K562 (cell line): ENCODE measurements around the gene ASPHD1. TPM values are rescaled to one million over a fixed set of nuclear protein-coding genes. Genes with fewer than 3 reads are reported as not detected.
A peak's percentile ranks its signal among the peaks of the same experiment; 100 is the strongest.

ENCODE experiments used
- CBFA2T2 ChIP-seq: fragments of 450-650 bp; conservative IDR thresholded peaks from 2 replicates; pipeline ENCODE4 v1.6.1; 2017; ENCODE audit warnings: mild to moderate bottlenecking
- DACH1 ChIP-seq: fragments of 450-650 bp; IDR thresholded peaks from 2 replicates; pipeline ENCODE4 v1.6.1; 2018; ENCODE audit not compliant: partially characterized antibody
- GATA2 ChIP-seq: sonication (generic); formaldehyde crosslinking; IDR thresholded peaks from 2 replicates; pipeline ENCODE4 v1.4.0; 2020; ENCODE audit warnings: mild to moderate bottlenecking, missing genetic modification reagents
- GTF2E2 ChIP-seq: fragments of 200-800 bp; sonication (Bioruptor generic); IDR thresholded peaks from 2 replicates; pipeline ENCODE4 v1.6.1; 2016; ENCODE audit warnings: missing genetic modification characterization, missing compliant biosample characterization
- HDAC3 ChIP-seq: fragments of 450-650 bp; IDR thresholded peaks from 2 replicates; pipeline ENCODE4 v1.6.1; 2018; ENCODE audit warnings: borderline replicate concordance, mild to moderate bottlenecking, moderate library complexity; ENCODE audit not compliant: partially characterized antibody
- KDM1A ChIP-seq, 2 experiments: fragments of 450-650 bp; IDR thresholded peaks; 2 replicates each; pipeline ENCODE4 v1.6.1; 2016; ENCODE audit warnings: mild to moderate bottlenecking in 2 of 2
- LCOR ChIP-seq: sonication (generic); formaldehyde crosslinking; IDR thresholded peaks from 2 replicates; pipeline ENCODE4 v1.8.0; 2022; ENCODE audit warnings: mild to moderate bottlenecking, missing genetic modification reagents
- LEF1 ChIP-seq: fragments of 450-650 bp; IDR thresholded peaks from 2 replicates; pipeline ENCODE4 v1.6.1; 2016; ENCODE audit warnings: mild to moderate bottlenecking
- MED1 ChIP-seq: sonication (generic); formaldehyde crosslinking; IDR thresholded peaks from 2 replicates; pipeline ENCODE4 v1.8.1; 2023; ENCODE audit warnings: missing genetic modification reagents, borderline replicate concordance
- MXI1 ChIP-seq: IDR thresholded peaks from 2 replicates; pipeline ENCODE4 v1.6.1; 2011; ENCODE audit warnings: low read depth, mild to moderate bottlenecking, improper control_type of control experiment, low read length
- MYBL2 ChIP-seq, 2 experiments: fragments of 450-650 bp in 1 of 2; sonication (generic) in 1 of 2; formaldehyde crosslinking in 1 of 2; IDR thresholded peaks; 2 replicates each; pipeline versions ENCODE4 v1.6.1 to v1.8.1; 2017 to 2022; ENCODE audit warnings: borderline replicate concordance in 1 of 2, inconsistent platforms in 1 of 2, low read depth in 1 of 2, mild to moderate bottlenecking in 1 of 2, missing genetic modification reagents in 1 of 2, moderate library complexity in 1 of 2
- NELFE ChIP-seq: IDR thresholded peaks from 2 replicates; pipeline ENCODE4 v1.6.1; 2011; ENCODE audit warnings: mild to moderate bottlenecking; ENCODE audit not compliant: insufficient read depth, insufficient read length
- PURB ChIP-seq: sonication (generic); formaldehyde crosslinking; IDR thresholded peaks from 2 replicates; pipeline ENCODE4 v1.9.0; 2021; ENCODE audit warnings: low read depth, mild to moderate bottlenecking, missing genetic modification reagents
- STAG1 ChIP-seq: sonication (generic); formaldehyde crosslinking; IDR thresholded peaks from 2 replicates; pipeline ENCODE4 v1.5.0; 2020; ENCODE audit warnings: missing genetic modification reagents, borderline replicate concordance
- SUPT5H ChIP-seq: fragments of 450-650 bp; IDR thresholded peaks from 2 replicates; pipeline ENCODE4 v1.6.1; 2016
- polyA plus RNA-seq, 8 experiments: library from polyadenylated mRNA; depleted of rRNA in 4 of 8; stranded (reverse) in 5 of 8; unstranded in 3 of 8; fragments of >200 nt; fragmentation: Nextera tagmentation in 2 of 8; fragmentation: Illumina TruSeq in 1 of 8; extraction: Ambion mirVana in 2 of 8; extraction: Trizol in 1 of 8; gene quantifications; 2 replicates each; pipeline versions ENCODE4 v1.2.1 to v1.2.3, GENCODE V29; 2011 to 2014; ENCODE audit warnings: inconsistent platforms in 1 of 8, missing spikeins in 1 of 8
- total RNA-seq, 7 experiments: library from RNA; depleted of rRNA in 6 of 7; stranded (reverse); fragments of >200 nt in 6 of 7; fragmentation: Illumina TruSeq in 2 of 7; extraction: Trizol in 2 of 7; gene quantifications; 2 replicates each; pipeline versions ENCODE4 v1.2.1 to v1.2.3, GENCODE V29; 2011 to 2021; ENCODE audit warnings: low replicate concordance in 1 of 7
- TF ChIP-seq, protein P1 (sequence below), 2 experiments: fragments of 150-350 bp in 1 of 2; IDR thresholded peaks; 2 replicates each; pipeline ENCODE4 v1.6.1; 2012 to 2016; ENCODE audit warnings: low read depth in 2 of 2, low read length in 2 of 2, mild to moderate bottlenecking in 1 of 2, moderate library complexity in 1 of 2
- TF ChIP-seq, protein P2 (sequence below): fragments of 250-450 bp; sonication (Bioruptor Pico); IDR thresholded peaks from 2 replicates; pipeline ENCODE4 v1.4.0; 2020; ENCODE audit warnings: mild to moderate bottlenecking, moderate library complexity
- TF ChIP-seq, protein P3 (sequence below): fragments of 450-650 bp; conservative IDR thresholded peaks from 2 replicates; pipeline ENCODE4 v1.6.1; 2016; ENCODE audit warnings: missing genetic modification characterization, low read depth, mild to moderate bottlenecking, control low read depth, missing compliant biosample characterization
- TF ChIP-seq, protein P4 (sequence below): fragments of 250-450 bp; sonication (Bioruptor Pico); IDR thresholded peaks from 2 replicates; pipeline ENCODE4 v1.4.0; 2020; ENCODE audit warnings: mild to moderate bottlenecking

Gene ASPHD1
- total and polyA plus RNA-seq, 9 of the 15 experiments (the other 6 are each of a cell fraction or from before 2014, with no cell fraction given) = 0.03 to 0.70 (median 0.24) TPM; not detected in 5

DNA sequence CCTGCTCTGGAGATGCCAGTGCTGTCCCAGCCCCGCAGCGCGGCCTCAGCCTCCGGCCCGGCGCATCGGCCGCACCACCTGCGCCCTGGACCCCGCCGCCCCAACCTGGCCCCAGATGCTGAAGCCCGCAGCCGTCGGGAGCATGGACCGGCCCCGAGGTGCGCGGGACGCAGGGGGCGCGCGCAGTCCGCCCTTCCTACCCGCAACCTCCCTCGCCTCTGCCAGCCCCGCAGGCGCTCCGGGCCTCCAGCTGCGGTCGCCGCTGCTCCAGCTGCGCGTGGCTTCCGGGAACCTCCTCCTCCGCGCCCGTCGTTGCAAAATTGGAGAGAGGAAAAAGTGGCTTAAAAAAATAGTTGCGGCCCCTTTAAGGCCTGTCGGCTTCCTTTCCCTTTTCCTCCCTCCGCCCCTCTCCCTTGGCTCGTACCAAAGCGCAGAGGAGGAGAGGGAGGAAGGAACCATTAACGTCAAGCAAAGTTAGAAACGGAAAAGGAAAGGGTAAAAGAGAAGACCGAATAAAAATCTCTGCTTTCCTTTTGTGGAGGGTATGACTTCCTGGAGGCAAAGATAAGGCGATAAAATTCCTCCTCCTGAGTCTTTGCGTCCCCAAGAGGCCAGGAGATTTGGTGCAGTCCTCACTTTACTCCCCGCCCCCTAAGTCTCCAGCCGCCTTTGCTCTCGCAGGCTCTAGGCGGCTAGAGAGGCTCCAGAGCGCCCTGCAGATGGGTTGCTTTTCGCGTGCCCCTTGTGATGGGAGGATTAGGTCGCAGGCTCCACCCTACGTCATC is 37.2 kb upstream of the ASPHD1 start, which contains the start of gene CDIPT (continued):
- TF ChIP-seq, protein P1, sequence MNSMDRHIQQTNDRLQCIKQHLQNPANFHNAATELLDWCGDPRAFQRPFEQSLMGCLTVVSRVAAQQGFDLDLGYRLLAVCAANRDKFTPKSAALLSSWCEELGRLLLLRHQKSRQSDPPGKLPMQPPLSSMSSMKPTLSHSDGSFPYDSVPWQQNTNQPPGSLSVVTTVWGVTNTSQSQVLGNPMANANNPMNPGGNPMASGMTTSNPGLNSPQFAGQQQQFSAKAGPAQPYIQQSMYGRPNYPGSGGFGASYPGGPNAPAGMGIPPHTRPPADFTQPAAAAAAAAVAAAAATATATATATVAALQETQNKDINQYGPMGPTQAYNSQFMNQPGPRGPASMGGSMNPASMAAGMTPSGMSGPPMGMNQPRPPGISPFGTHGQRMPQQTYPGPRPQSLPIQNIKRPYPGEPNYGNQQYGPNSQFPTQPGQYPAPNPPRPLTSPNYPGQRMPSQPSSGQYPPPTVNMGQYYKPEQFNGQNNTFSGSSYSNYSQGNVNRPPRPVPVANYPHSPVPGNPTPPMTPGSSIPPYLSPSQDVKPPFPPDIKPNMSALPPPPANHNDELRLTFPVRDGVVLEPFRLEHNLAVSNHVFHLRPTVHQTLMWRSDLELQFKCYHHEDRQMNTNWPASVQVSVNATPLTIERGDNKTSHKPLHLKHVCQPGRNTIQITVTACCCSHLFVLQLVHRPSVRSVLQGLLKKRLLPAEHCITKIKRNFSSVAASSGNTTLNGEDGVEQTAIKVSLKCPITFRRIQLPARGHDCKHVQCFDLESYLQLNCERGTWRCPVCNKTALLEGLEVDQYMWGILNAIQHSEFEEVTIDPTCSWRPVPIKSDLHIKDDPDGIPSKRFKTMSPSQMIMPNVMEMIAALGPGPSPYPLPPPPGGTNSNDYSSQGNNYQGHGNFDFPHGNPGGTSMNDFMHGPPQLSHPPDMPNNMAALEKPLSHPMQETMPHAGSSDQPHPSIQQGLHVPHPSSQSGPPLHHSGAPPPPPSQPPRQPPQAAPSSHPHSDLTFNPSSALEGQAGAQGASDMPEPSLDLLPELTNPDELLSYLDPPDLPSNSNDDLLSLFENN (IDR thresholded peaks at IDR 0.05; ENCODE audit: low read depth in 2 of 2, low read length in 2 of 2) = no peak
- TF ChIP-seq PURB (CRISPR knock-in tag) (no peak), SUPT5H (no peak), MYBL2 (IDR thresholded peaks at IDR 0.05; ENCODE audit: low read depth) (no peak), MYBL2 (CRISPR knock-in tag; IDR thresholded peaks at IDR 0.05; ENCODE audit: borderline replicate concordance) (no peak), LCOR (peak; percentile 41; the same call in 1 of the 2 replicates), DACH1 (peak; percentile 45), STAG1 (peak; percentile 19; the same call in 1 of the 2 replicates), MED1 (CRISPR knock-in tag) (no peak), GATA2 (CRISPR knock-in tag) (no peak), MXI1 (0 out of 2 replicates have a peak, but pooled peaks have one; percentile 23), NELFE (no peak), LEF1 (peak; percentile 62; the same call in 1 of the 2 replicates), HDAC3 (no peak), GTF2E2 (tag) (peak; percentile 38; the same call in 1 of the 2 replicates), KDM1A (IDR thresholded peaks at IDR 0.05) (peak in 1 of 2 experiments; percentile 83; a peak in 3 of 4 replicates), CBFA2T2 (no peak)
- TF ChIP-seq, protein P2, sequence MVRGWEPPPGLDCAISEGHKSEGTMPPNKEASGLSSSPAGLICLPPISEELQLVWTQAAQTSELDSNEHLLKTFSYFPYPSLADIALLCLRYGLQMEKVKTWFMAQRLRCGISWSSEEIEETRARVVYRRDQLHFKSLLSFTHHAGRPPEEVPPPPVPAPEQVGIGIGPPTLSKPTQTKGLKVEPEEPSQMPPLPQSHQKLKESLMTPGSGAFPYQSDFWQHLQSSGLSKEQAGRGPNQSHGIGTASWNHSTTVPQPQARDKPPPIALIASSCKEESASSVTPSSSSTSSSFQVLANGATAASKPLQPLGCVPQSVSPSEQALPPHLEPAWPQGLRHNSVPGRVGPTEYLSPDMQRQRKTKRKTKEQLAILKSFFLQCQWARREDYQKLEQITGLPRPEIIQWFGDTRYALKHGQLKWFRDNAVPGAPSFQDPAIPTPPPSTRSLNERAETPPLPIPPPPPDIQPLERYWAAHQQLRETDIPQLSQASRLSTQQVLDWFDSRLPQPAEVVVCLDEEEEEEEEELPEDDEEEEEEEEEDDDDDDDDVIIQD (CRISPR knock-in tag) = no peak
- TF ChIP-seq, protein P3, sequence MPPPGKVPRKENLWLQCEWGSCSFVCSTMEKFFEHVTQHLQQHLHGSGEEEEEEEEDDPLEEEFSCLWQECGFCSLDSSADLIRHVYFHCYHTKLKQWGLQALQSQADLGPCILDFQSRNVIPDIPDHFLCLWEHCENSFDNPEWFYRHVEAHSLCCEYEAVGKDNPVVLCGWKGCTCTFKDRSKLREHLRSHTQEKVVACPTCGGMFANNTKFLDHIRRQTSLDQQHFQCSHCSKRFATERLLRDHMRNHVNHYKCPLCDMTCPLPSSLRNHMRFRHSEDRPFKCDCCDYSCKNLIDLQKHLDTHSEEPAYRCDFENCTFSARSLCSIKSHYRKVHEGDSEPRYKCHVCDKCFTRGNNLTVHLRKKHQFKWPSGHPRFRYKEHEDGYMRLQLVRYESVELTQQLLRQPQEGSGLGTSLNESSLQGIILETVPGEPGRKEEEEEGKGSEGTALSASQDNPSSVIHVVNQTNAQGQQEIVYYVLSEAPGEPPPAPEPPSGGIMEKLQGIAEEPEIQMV (tag) = no peak
- TF ChIP-seq, protein P4, sequence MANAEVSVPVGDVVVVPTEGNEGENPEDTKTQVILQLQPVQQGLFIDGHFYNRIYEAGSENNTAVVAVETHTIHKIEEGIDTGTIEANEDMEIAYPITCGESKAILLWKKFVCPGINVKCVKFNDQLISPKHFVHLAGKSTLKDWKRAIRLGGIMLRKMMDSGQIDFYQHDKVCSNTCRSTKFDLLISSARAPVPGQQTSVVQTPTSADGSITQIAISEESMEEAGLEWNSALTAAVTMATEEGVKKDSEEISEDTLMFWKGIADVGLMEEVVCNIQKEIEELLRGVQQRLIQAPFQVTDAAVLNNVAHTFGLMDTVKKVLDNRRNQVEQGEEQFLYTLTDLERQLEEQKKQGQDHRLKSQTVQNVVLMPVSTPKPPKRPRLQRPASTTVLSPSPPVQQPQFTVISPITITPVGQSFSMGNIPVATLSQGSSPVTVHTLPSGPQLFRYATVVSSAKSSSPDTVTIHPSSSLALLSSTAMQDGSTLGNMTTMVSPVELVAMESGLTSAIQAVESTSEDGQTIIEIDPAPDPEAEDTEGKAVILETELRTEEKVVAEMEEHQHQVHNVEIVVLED (CRISPR knock-in tag) = no peak
